ENCODE data around the gene TCEAL5.

Gene TCEAL5

DNA sequence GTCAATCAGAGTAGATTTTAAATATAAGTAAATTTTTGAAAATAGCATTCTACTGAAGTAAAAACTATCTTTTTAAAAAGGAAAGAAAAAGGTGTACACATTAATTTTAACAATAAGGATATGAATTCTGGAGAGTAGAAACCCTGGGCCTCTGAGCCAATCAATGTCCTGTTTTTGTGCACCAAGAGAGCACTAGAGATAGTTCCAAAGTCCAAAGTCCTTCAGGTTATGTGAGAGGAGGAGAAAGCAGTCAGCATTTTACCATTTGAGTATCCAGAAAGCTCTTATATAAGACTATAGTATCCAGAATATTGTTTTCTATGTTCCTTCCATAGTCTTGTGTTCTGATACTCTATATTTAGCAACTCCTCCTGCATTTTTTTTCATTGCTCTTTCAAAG, 18.3 kb downstream of the TCEAL5 start:
- TF ChIP-seq ZBTB7A (IDR thresholded peaks at IDR 0.05; ENCODE audit: low read depth) (no peak), TCF12 (IDR thresholded peaks at IDR 0.05; ENCODE audit: low read depth) (no peak), EP300 (IDR thresholded peaks at IDR 0.05; ENCODE audit: borderline replicate concordance) (no peak), TAF1 (IDR thresholded peaks at IDR 0.05; ENCODE audit: low read depth) (no peak), TEAD4 (IDR thresholded peaks at IDR 0.05) (no peak), CREB1 (IDR thresholded peaks at IDR 0.05; ENCODE audit: low read depth) (no peak)

DNA sequence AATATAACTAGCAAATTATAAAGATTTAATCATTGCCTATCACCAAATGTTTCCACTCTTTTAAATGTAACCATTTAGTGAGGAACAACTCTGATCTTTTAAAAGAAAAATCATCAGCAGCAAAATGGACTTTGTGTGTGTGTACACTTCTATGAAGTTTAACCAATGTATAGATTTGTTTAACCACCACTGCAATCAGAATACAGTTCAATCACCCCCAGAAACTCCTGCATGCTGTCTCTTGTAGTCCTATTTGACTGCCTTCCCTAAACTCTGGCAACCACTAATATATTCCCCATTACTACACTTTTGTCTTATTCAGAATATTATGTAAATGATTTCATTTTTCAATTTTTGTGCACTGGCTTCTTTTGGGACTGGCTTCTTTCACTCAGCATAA, 19.9 kb downstream of the TCEAL5 start:
- no peak for TF ChIP-seq REST (IDR thresholded peaks at IDR 0.05; ENCODE audit: low read depth)
- no peak for TF ChIP-seq ZBTB7A (IDR thresholded peaks at IDR 0.05; ENCODE audit: low read depth)
- TF ChIP-seq MAX (IDR thresholded peaks at IDR 0.05), result no peak
- TF ChIP-seq RAD21 (IDR thresholded peaks at IDR 0.05; ENCODE audit: low read depth), result no peak
- no peak for TF ChIP-seq CEBPB (IDR thresholded peaks at IDR 0.05)
- TF ChIP-seq YY1 (IDR thresholded peaks at IDR 0.05; ENCODE audit: low read depth), result no peak
- no peak for TF ChIP-seq TCF12 (IDR thresholded peaks at IDR 0.05; ENCODE audit: low read depth)
- no peak for TF ChIP-seq EGR1 (IDR thresholded peaks at IDR 0.05)
- TF ChIP-seq, protein P1, sequence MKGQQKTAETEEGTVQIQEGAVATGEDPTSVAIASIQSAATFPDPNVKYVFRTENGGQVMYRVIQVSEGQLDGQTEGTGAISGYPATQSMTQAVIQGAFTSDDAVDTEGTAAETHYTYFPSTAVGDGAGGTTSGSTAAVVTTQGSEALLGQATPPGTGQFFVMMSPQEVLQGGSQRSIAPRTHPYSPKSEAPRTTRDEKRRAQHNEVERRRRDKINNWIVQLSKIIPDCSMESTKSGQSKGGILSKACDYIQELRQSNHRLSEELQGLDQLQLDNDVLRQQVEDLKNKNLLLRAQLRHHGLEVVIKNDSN (IDR thresholded peaks at IDR 0.05), result no peak

- TF ChIP-seq YY1 (IDR thresholded peaks at IDR 0.05; ENCODE audit: low read depth) (no peak), CREB1 (IDR thresholded peaks at IDR 0.05; ENCODE audit: low read depth) (no peak), EGR1 (IDR thresholded peaks at IDR 0.05) (no peak), MAX (IDR thresholded peaks at IDR 0.05) (no peak), ZBTB7A (IDR thresholded peaks at IDR 0.05; ENCODE audit: low read depth) (no peak), NFIC (IDR thresholded peaks at IDR 0.05) (no peak), TCF12 (IDR thresholded peaks at IDR 0.05; ENCODE audit: low read depth) (no peak), TEAD4 (IDR thresholded peaks at IDR 0.05) (no peak), EP300 (IDR thresholded peaks at IDR 0.05; ENCODE audit: borderline replicate concordance) (no peak), TAF1 (IDR thresholded peaks at IDR 0.05; ENCODE audit: low read depth) (no peak), REST (IDR thresholded peaks at IDR 0.05; ENCODE audit: low read depth) (no peak), CEBPB (IDR thresholded peaks at IDR 0.05) (no peak), FOXM1 (IDR thresholded peaks at IDR 0.05; ENCODE audit: borderline replicate concordance, low read depth) (no peak), RAD21 (IDR thresholded peaks at IDR 0.05; ENCODE audit: low read depth) (no peak)
- TF ChIP-seq, protein P1 (IDR thresholded peaks at IDR 0.05), result no peak
Measured at GRCh38 chrX:103254921-103255493, 21.5 kb downstream of the TCEAL5 start, which contains the start of gene TCEAL8. Gene TCEAL8, minus strand, starts transcription at chrX:103255155. Its CDS starts 1,176 bp downstream, at chrX:103253979.

GRCh38 chrX:103254171-103254824, 22.3 kb downstream of the TCEAL5 start:
- TF ChIP-seq TCF12 (IDR thresholded peaks at IDR 0.05; ENCODE audit: low read depth) (no peak), YY1 (IDR thresholded peaks at IDR 0.05; ENCODE audit: low read depth) (no peak), TAF1 (IDR thresholded peaks at IDR 0.05; ENCODE audit: low read depth) (no peak), CREB1 (IDR thresholded peaks at IDR 0.05; ENCODE audit: low read depth) (no peak), REST (IDR thresholded peaks at IDR 0.05; ENCODE audit: low read depth) (no peak), EGR1 (IDR thresholded peaks at IDR 0.05) (no peak), MAX (IDR thresholded peaks at IDR 0.05) (no peak), FOXM1 (IDR thresholded peaks at IDR 0.05; ENCODE audit: borderline replicate concordance, low read depth) (no peak), TEAD4 (IDR thresholded peaks at IDR 0.05) (no peak), EP300 (IDR thresholded peaks at IDR 0.05; ENCODE audit: borderline replicate concordance) (no peak), CEBPB (IDR thresholded peaks at IDR 0.05) (no peak), ZBTB7A (IDR thresholded peaks at IDR 0.05; ENCODE audit: low read depth) (no peak), RAD21 (IDR thresholded peaks at IDR 0.05; ENCODE audit: low read depth) (no peak), NFIC (IDR thresholded peaks at IDR 0.05) (no peak)
- TF ChIP-seq, protein P1 (IDR thresholded peaks at IDR 0.05), result no peak

Measured in Ishikawa (cell line).